ENCODE measurements around the gene ZNF775.

Gene ZNF775

DNA sequence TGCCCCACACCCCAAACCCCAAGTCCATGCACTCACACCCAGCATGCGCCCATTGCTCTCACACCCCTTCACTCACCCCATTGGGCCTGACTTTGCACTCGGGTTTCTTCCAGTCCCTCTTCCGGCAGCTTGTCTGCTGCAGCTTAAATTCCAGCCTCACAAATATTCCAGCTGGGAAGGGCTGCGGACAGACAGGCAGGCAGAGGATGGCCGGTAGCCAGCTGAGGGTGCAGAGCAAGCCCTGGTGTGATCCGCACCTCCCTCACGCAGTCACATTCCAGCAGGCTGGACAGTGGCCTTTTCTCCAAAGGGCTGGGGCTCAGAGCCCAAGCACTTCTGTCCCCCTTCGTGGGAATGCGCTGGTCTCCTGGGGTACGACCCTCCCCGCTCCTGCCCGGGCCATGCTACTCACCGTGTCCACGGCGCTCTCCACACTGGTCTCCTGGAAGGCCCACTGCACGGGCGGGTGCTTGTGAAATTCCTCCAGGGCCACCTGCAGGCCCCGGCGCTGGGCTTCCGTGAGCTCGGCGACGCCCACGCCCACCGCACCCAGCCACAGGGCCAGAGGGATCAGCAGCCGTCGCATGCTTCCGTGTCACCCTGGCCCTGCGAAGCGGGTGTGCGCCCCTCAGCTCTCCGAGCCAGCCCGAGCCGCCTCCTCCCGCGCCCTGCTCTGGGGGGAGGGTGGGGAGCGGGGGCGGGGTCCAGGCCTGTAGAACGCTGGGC lies 38.9 kb upstream of the ZNF775 start:
- Mint-ChIP-seq H3K27ac (no peak overlapping the region), H3K9me3 (peaks cover 7% of the 10 kb centered on the region), H3K4me1 (ENCODE audit: low read depth) (no peaks in the 10 kb centered on the region), H3K4me3 (no peak overlapping the region), H3K36me3 (ENCODE audit: low read depth) (peaks cover 11% of the 10 kb centered on the region), H3K27me3 (ENCODE audit: low read depth) (peaks cover 48% of the 10 kb centered on the region)

DNA sequence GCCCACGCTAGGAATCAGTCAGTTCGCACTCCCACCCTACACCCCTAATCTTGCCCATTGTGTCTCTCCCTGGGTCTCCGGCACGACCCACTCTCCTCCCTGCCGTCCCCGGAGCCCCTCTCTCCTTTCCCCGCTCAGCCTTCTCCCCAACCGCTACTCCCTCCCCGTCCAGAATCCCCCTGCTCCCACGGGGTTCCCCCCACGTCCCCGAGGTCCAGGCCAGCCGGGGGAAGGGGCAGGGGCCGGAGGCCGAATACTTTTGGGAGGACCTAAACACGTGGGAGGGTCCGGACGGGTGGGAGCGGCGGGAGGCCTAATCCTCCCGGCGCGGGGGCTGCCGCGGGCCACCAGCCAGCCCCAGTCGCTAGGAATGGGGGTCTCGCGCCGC lies 38.3 kb upstream of the ZNF775 start:
- H3K27me3 Mint-ChIP-seq (ENCODE audit: low read depth), result peaks cover 52% of the 10 kb centered on the region
- no peak overlapping the region for H3K27ac Mint-ChIP-seq
- no peaks in the 10 kb centered on the region for H3K4me1 Mint-ChIP-seq (ENCODE audit: low read depth)
- H3K9me3 Mint-ChIP-seq, result peaks cover 7% of the 10 kb centered on the region
- no peak overlapping the region for H3K4me3 Mint-ChIP-seq
- H3K36me3 Mint-ChIP-seq (ENCODE audit: low read depth), result peaks cover 11% of the 10 kb centered on the region

DNA sequence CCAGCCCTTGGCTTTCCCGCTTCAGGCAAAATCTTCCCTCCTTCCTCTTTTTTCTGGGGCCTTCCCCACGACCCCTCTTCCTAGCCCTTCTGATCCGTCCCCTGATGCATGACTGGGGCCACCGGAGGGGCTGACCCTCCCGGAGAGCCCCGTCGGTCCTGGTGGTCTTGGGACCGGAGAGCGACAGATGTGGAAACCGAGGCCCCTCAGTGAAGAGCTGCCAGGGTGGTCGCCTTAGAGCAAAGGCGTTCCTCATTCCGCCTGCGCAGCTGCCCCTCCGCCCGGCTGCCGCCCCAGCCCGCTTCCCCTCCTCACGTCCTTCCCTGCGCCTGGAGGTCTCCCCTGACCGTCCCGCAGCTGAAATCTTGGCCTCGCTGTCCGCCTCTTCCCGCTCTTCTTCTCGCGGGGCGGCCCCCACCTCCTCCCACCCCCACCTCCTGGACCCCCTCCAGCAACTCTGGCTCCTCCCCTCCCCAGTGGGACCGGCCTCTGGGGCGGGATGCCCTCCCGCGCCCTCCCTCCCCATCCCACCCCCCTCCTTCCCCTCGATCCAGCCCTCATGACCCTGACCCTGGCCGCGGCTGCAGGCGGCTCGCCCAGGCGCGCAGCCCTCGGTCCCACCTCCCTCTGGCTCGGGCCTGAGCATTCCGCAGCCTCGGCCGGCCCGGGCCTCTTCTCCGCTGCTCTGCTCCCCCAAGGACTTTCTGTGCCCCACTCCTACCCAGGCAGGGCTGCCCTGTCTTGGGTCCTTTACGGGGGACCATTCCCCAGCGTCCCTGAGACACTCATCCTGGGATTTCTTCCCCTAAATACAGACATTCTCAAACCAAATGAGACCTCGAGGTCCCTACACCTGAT lies 37.6 kb upstream of the ZNF775 start, which contains the start of gene RARRES2:
Gene RARRES2 (minus strand): TSS at position 367 of the 858 bp plus-strand sequence. CDS start 1,020 bp downstream, outside the sequence.
- H3K4me1 Mint-ChIP-seq (ENCODE audit: low read depth), result peaks cover 3% of the 10 kb centered on the region
- H3K27ac Mint-ChIP-seq, result no peak within 1 kb of the TSS
- peaks cover 13% of the 10 kb centered on the region for H3K36me3 Mint-ChIP-seq (ENCODE audit: low read depth)
- H3K9me3 Mint-ChIP-seq, result peaks cover 11% of the 10 kb centered on the region
- H3K4me3 Mint-ChIP-seq, result no peak within 1 kb of the TSS
- H3K27me3 Mint-ChIP-seq (ENCODE audit: low read depth), result peaks cover 58% of the 10 kb centered on the region

DNA sequence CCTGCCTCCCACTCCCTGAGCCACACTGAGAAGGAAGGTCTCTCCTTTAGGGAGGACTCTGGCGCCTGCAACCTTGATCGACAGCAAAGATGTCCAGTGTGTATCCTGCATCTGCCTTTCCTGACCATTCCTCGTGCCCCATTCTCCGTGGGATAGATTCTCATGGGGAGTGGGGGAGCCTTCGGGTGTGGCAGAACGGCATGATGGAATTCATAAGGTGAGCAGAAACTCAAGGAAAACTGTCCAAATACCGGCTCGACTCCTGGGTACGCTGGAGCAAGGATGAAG lies 37.1 kb upstream of the ZNF775 start:
- Mint-ChIP-seq H3K27me3 (ENCODE audit: low read depth) (peaks cover 61% of the 10 kb centered on the region), H3K4me1 (ENCODE audit: low read depth) (peaks cover 3% of the 10 kb centered on the region), H3K9me3 (peaks cover 12% of the 10 kb centered on the region), H3K27ac (no peak overlapping the region), H3K36me3 (ENCODE audit: low read depth) (peaks cover 13% of the 10 kb centered on the region), H3K4me3 (no peak overlapping the region)

DNA sequence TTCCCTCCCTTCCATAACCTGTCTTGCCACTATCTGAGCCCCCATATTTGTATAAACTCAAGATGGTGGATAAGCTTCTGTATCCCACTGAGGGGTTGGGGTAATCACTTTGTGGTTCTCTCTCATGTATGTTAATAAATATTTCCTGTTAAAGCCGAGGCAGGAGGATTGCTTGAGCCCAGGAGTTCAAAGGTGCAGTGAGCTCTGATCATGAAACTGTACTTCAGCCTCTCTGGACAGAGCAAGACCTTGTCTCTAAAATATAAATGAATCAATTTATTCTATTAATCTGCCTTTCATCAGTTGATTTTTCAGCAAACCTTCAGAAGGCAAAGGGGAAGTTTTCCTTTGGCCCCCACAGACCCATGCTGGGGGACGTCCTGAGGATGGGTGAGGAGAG lies 35.9 kb upstream of the ZNF775 start:
- peaks cover 65% of the 10 kb centered on the region for H3K27me3 Mint-ChIP-seq (ENCODE audit: low read depth)
- no peak overlapping the region for H3K4me3 Mint-ChIP-seq
- H3K9me3 Mint-ChIP-seq, result peaks cover 12% of the 10 kb centered on the region
- peaks cover 10% of the 10 kb centered on the region for H3K36me3 Mint-ChIP-seq (ENCODE audit: low read depth)
- H3K4me1 Mint-ChIP-seq (ENCODE audit: low read depth), result peaks cover 3% of the 10 kb centered on the region
- H3K27ac Mint-ChIP-seq, result no peak overlapping the region

DNA sequence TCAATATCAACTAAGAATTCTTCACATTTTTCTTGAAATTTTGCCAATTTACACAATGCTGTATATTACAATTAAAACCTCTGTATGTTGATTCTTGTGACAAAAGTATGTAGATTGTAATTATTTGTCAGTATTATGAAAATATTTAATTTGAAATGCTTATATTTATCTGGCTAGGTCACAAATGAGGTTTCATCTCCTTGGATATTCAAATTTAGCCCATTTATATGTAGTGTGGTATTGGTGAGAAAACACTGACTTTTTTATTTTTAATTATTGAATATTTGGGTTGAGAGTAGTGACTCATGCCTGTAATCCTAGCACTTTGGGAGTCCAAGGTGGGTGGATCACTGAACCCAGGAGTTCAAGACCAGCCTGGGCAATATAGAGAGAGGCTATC lies 34.8 kb upstream of the ZNF775 start:
- Mint-ChIP-seq H3K9me3 (peaks cover 12% of the 10 kb centered on the region), H3K4me3 (no peak overlapping the region), H3K27ac (no peak overlapping the region), H3K36me3 (ENCODE audit: low read depth) (peaks cover 10% of the 10 kb centered on the region), H3K27me3 (ENCODE audit: low read depth) (peaks cover 70% of the 10 kb centered on the region), H3K4me1 (ENCODE audit: low read depth) (peaks cover 3% of the 10 kb centered on the region)

DNA sequence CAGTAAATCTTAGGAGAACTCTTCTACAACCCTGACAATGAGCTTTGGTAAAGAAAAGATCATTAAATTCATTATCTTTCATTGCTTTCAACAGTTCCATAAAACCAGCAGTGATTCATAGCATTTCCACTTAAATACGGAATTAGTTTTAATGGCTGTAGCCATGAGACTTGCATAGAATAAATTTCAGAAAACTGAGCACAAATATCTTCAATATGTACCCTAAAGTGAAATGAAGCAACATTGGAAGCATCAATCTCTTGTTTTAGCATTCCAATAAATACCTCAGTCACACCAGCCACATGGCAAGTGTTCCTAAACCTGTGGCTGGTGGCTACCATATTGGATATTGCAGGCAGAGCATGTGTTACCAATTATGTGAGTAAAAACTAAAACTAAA lies 34.1 kb upstream of the ZNF775 start:
- peaks cover 3% of the 10 kb centered on the region for H3K4me1 Mint-ChIP-seq (ENCODE audit: low read depth)
- peaks cover 7% of the 10 kb centered on the region for H3K36me3 Mint-ChIP-seq (ENCODE audit: low read depth)
- H3K9me3 Mint-ChIP-seq, result peaks cover 12% of the 10 kb centered on the region
- no peak overlapping the region for H3K4me3 Mint-ChIP-seq
- H3K27ac Mint-ChIP-seq, result no peak overlapping the region
- peaks cover 63% of the 10 kb centered on the region for H3K27me3 Mint-ChIP-seq (ENCODE audit: low read depth)

DNA sequence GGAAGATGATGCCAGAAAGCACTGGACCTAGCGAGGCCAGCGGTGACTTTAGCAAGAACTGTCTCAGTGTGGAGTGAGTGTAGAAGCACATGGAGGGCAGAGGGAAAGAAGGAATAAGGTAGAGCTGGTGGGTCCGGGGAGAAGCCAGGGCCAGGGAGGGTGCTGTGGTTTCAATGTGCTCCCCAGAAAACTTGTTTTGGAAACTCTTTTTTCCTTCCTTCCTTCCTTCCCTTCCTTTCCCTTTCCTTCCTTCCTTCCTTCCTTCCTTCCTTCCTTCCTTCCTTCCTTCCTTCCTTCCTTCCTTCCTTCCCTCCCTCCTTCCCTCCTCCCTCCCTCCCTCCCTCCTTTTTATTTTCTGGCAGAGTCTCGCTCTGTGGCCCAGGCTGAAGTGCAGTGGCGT lies 32.2 kb upstream of the ZNF775 start:
- no peak overlapping the region for H3K4me3 Mint-ChIP-seq
- H3K4me1 Mint-ChIP-seq (ENCODE audit: low read depth), result peaks cover 3% of the 10 kb centered on the region
- H3K9me3 Mint-ChIP-seq, result peaks cover 12% of the 10 kb centered on the region
- peaks cover 6% of the 10 kb centered on the region for H3K36me3 Mint-ChIP-seq (ENCODE audit: low read depth)
- peaks cover 55% of the 10 kb centered on the region for H3K27me3 Mint-ChIP-seq (ENCODE audit: low read depth)
- no peak overlapping the region for H3K27ac Mint-ChIP-seq

DNA sequence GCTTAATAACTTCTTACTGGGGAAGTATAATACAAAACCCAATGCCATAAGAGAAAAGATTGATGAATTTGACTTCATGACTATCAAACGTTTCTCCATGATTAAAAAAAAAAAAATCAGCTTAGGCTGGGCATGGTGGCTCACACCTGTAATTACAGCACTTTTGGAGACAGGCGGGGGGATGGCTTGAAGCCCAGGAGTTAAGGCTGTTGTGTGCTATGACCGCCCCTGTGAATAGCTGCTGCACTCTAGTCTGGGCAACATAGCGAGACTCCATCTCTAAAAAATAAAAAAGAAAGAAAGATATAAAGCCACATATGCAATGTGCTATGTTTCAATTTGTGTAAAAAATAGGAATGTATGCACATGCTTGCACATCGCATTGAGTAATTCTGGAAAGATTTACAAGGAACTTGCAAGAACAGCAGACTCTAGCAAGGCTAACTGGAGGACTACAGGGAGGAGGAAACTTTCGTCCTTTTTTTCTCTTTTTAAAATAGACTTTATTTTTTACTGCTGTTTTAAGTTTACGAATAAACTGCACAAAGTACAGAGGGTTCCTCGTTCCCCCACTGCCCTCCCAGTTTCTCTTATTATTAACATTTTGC lies 27.4 kb upstream of the ZNF775 start:
- H3K36me3 Mint-ChIP-seq (ENCODE audit: low read depth), result no peaks in the 10 kb centered on the region
- H3K4me1 Mint-ChIP-seq (ENCODE audit: low read depth), result peaks cover 7% of the 10 kb centered on the region
- no peak overlapping the region for H3K27ac Mint-ChIP-seq
- no peaks in the 10 kb centered on the region for H3K9me3 Mint-ChIP-seq
- peaks cover 20% of the 10 kb centered on the region for H3K27me3 Mint-ChIP-seq (ENCODE audit: low read depth)
- no peak overlapping the region for H3K4me3 Mint-ChIP-seq

DNA sequence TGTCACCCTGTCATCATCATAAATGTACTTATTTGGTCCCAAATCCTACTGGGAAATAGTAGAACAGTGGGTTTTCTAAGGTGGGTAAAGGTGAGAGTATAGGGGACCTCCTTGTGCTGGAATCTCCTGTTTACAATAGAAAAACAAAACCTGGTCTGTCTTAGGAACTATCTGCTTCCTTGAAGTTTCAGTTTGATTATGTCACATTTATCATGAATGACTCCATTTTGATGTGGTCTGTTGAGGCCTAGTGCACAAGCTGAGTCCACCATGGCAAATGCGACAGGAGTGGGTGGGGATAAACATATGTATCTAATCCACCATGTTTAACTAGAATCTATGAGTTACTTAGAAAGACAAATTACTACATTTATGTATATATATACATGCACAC lies 23.5 kb upstream of the ZNF775 start:
- H3K4me1 Mint-ChIP-seq (ENCODE audit: low read depth), result peaks cover 31% of the 10 kb centered on the region
- H3K36me3 Mint-ChIP-seq (ENCODE audit: low read depth), result no peaks in the 10 kb centered on the region
- H3K27ac Mint-ChIP-seq, result peak overlapping the region; percentile 50
- H3K4me3 Mint-ChIP-seq, result no peak overlapping the region
- no peaks in the 10 kb centered on the region for H3K9me3 Mint-ChIP-seq
- peaks cover 3% of the 10 kb centered on the region for H3K27me3 Mint-ChIP-seq (ENCODE audit: low read depth)

DNA sequence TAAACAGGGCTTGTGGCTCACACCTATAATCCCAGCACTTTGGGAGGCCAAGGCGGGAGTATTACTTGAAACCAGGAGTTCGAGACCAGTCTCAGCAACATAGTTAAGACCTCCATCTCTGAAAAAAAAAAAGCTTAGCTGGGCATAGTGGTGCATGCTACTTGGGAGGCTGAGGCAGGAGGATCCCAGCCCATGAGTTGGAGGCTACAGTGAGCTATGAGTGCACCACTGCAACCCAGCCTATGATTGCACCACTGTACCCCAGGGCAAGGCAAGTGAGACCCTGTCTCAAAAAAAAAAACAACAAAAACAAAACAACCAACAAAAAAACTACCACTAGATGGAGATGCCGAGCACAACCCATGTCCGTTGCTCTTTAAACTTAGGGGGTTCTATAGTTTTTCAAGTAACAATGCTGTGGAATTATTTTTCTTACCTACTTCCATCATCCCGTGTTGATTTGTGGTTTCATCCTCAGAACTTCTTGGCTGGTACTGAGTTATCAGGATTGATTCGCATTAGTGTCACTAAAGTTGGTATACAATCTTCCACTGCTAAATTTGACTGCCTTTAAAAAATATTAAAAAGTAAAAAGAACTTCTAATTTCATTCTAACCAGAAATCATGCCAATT lies 22.7 kb upstream of the ZNF775 start:
- peak overlapping the region; percentile 60 for H3K27ac Mint-ChIP-seq
- H3K9me3 Mint-ChIP-seq, result no peaks in the 10 kb centered on the region
- peaks cover 3% of the 10 kb centered on the region for H3K27me3 Mint-ChIP-seq (ENCODE audit: low read depth)
- peaks cover 31% of the 10 kb centered on the region for H3K4me1 Mint-ChIP-seq (ENCODE audit: low read depth)
- no peak overlapping the region for H3K4me3 Mint-ChIP-seq
- H3K36me3 Mint-ChIP-seq (ENCODE audit: low read depth), result no peaks in the 10 kb centered on the region

DNA sequence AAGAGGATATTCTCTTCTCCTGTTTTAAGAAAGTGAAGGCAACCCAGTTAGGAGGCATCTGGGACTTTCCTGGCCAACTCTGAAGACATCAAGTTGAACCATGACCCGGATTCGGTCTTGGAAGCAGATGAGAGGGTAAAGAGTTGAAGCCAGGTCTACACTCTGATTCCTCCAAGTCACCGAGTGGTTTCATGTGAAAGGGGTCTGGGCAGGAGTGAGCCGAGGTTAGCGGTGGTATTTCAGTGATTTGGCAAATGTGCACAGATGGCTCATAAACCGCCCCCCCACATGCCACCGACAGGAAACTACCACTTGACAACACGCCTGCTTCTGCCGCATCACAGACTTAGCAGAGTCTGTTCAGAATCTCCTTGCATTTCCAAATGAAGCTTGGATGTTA lies 21.9 kb upstream of the ZNF775 start:
- peaks cover 31% of the 10 kb centered on the region for H3K4me1 Mint-ChIP-seq (ENCODE audit: low read depth)
- H3K27me3 Mint-ChIP-seq (ENCODE audit: low read depth), result peaks cover 3% of the 10 kb centered on the region
- H3K9me3 Mint-ChIP-seq, result no peaks in the 10 kb centered on the region
- H3K36me3 Mint-ChIP-seq (ENCODE audit: low read depth), result no peaks in the 10 kb centered on the region
- H3K27ac Mint-ChIP-seq, result peak overlapping the region; percentile 86
- peak overlapping the region; percentile 63 for H3K4me3 Mint-ChIP-seq

DNA sequence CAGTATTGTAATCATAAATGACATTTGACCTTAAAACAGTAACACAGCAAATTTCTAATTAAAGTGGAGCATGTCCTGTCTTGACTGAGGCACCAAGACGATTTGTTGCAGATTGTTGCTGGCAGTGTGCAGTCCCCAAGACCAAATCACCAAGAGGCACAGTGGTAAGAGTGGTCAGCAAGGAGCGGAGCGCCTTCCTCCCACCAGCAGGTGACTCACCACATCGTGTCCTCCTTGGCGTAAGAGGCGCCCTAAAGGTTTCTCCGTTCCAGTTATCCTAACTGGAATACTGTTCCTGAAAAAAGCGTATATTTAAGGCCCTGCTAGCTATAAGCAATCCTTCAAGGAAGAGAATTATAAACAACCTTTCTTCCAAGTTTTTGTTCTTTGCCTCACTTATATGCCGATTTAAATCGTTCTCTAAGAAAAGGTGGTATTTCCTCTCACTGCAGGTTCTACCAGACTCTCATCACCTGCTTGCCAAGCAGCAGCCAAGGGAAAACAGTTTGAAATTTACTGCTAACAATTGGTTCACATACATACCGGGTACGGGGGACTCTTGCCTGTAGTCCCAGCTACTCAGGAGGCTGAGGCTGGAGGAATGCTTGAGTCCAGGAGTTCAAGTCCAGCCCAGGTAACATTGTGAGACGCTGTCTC lies 21.2 kb upstream of the ZNF775 start:
- Mint-ChIP-seq H3K9me3 (no peaks in the 10 kb centered on the region), H3K4me1 (ENCODE audit: low read depth) (peaks cover 31% of the 10 kb centered on the region), H3K4me3 (no peak overlapping the region), H3K36me3 (ENCODE audit: low read depth) (no peaks in the 10 kb centered on the region), H3K27me3 (ENCODE audit: low read depth) (peaks cover 3% of the 10 kb centered on the region), H3K27ac (peak overlapping the region; percentile 86)

DNA sequence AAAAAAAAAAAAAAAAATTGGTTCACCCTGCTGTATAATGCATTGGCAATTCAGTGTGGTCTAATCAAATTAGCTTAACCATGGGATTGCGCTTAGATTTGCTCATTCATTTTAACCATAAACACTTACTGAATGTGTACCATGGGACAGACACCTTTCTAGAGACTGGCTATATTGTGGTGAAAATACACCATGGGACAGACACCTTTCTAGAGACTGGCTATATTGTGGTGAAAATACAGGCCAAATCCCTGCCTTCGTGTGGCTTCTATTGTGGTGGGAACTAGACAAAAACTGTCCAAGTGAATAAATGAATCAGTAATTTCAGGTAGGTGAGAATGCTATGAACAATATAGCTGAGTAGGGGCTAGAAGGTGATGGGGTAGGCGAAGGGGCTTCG lies 20.7 kb upstream of the ZNF775 start:
- no peaks in the 10 kb centered on the region for H3K36me3 Mint-ChIP-seq (ENCODE audit: low read depth)
- peaks cover under 1% of the 10 kb centered on the region for H3K27me3 Mint-ChIP-seq (ENCODE audit: low read depth)
- H3K4me3 Mint-ChIP-seq, result no peak overlapping the region
- peak overlapping the region; percentile 37 for H3K27ac Mint-ChIP-seq
- peaks cover 31% of the 10 kb centered on the region for H3K4me1 Mint-ChIP-seq (ENCODE audit: low read depth)
- no peaks in the 10 kb centered on the region for H3K9me3 Mint-ChIP-seq
